UCSD-AML1 (cell line): ENCODE data around the gene IFT81.
"Not testable (repeated sequence)": the region's sequence is repeated elsewhere in the genome, so short reads cannot be mapped to it uniquely, and the experiment has no call there.

Experiments used
- DNase-seq: peaks from one replicate; lab custom pipeline; 2025; ENCODE audit not compliant: unreplicated experiment; lab: John Stamatoyannopoulos, UW

Gene IFT81

GRCh38 chr12:110199339-110200123 lies 75.4 kb downstream of the IFT81 start:
- DNase-seq: no peak

- DNase-seq: no peak
These were observed 75.9 kb downstream of the IFT81 start for GRCh38 chr12:110200124-110200417.

- DNase-seq: no peak
These were observed 77.8 kb downstream of the IFT81 start for GRCh38 chr12:110201995-110202394.

GRCh38 chr12:110203546-110203945 lies 79.4 kb downstream of the IFT81 start:
- no peak for DNase-seq

- no peak for DNase-seq
These were observed 81.8 kb downstream of the IFT81 start for GRCh38 chr12:110205931-110206330.

GRCh38 chr12:110211639-110212536 lies 87.7 kb downstream of the IFT81 start:
- not testable (repeated sequence) for DNase-seq

GRCh38 chr12:110217996-110218674 lies 94.0 kb downstream of the IFT81 start:
- no peak for DNase-seq

- no peak for DNase-seq
These were observed 97.9 kb downstream of the IFT81 start for GRCh38 chr12:110222027-110222426.

GRCh38 chr12:110222433-110222832 lies 98.3 kb downstream of the IFT81 start:
- no peak for DNase-seq

- no peak for DNase-seq
These were observed 99.7 kb downstream of the IFT81 start for GRCh38 chr12:110223777-110224378.

- DNase-seq: no peak
These were observed 100.5 kb downstream of the IFT81 start for GRCh38 chr12:110224379-110225304.

- no peak for DNase-seq
These were observed 103.0 kb downstream of the IFT81 start for GRCh38 chr12:110227138-110227537.

- not testable (repeated sequence) for DNase-seq
These were observed 104.2 kb downstream of the IFT81 start for GRCh38 chr12:110228348-110228747.

GRCh38 chr12:110228756-110229155 lies 104.6 kb downstream of the IFT81 start:
- DNase-seq: no peak

- no peak for DNase-seq
These were observed 105.3 kb downstream of the IFT81 start for GRCh38 chr12:110229409-110229808.

- DNase-seq: no peak
These were observed 106.5 kb downstream of the IFT81 start for GRCh38 chr12:110230655-110231054.

GRCh38 chr12:110233212-110233903 lies 109.2 kb downstream of the IFT81 start:
- no peak for DNase-seq

- DNase-seq: no peak
These were observed 110.2 kb downstream of the IFT81 start for GRCh38 chr12:110234331-110234751.

GRCh38 chr12:110234755-110235154 lies 110.6 kb downstream of the IFT81 start:
- no peak for DNase-seq

GRCh38 chr12:110235383-110235782 lies 111.2 kb downstream of the IFT81 start:
- no peak for DNase-seq
